Activated CD8-positive, alpha-beta T cell treated with anti-CD3 and anti-CD28 coated beads for 36 hours (primary cell): ENCODE results near the gene SAPCD1. TPM values are rescaled to one million over a fixed set of nuclear protein-coding genes. Genes with fewer than 3 reads are reported as not detected.
A peak's percentile ranks its signal among the peaks of the same experiment; 100 is the strongest.

Experiments used
- ATAC-seq: fragments of 200-7000 bp; cut with Tn5 transposase; one replicate; pipeline ENCODE4 v1.10.0; 2021; ENCODE audit warnings: mild to moderate bottlenecking, moderate library complexity
- CTCF ChIA-PET: fragments of 350-600 bp; sonication (Branson Sonifier 250); formaldehyde crosslinking; loops from one replicate; lab custom pipeline; 2021; ENCODE audit warnings: antibody characterized with exemption; lab: Charles Lee
- POLR2A ChIA-PET: fragments of 350-600 bp; sonication (Branson Sonifier 250); formaldehyde crosslinking; loops from one replicate; lab custom pipeline; 2021; ENCODE audit warnings: antibody characterized with exemption; lab: Charles Lee
- DNase-seq: peaks from one replicate; pipeline ENCODE4 v3.0.0-alpha.2; 2020
- H3K27ac Mint-ChIP-seq: one replicate; pipeline ENCODE4 v1.8.0; 2021; ENCODE audit warnings: mild to moderate bottlenecking, mixed read lengths
- H3K27me3 Mint-ChIP-seq: one replicate; pipeline ENCODE4 v1.8.0; 2021; ENCODE audit warnings: mixed read lengths
- H3K36me3 Mint-ChIP-seq: one replicate; pipeline ENCODE4 v1.8.0; 2021; ENCODE audit warnings: low read depth, mixed read lengths
- H3K4me1 Mint-ChIP-seq: one replicate; pipeline ENCODE4 v1.8.0; 2021; ENCODE audit warnings: low read depth, mixed read lengths
- H3K4me3 Mint-ChIP-seq: one replicate; pipeline ENCODE4 v1.8.0; 2021; ENCODE audit warnings: mild to moderate bottlenecking, moderate library complexity, mixed read lengths
- H3K9me3 Mint-ChIP-seq: one replicate; pipeline ENCODE4 v1.8.0; 2021; ENCODE audit warnings: mixed read lengths
- intact Hi-C: fragments of 100-400 bp; cut with micrococcal nuclease; formaldehyde crosslinking; loops from one replicate; pipeline ENCODE4 v1.10.0; 2022
- total RNA-seq, 2 experiments: library from RNA; stranded (reverse); gene quantifications; one replicate each; pipeline ENCODE4 v1.2.3, GENCODE V29; 2021
- TF ChIP-seq, protein P1 (sequence below): fragments of 200-600 bp; IDR thresholded peaks from one replicate; pipeline ENCODE4 v1.8.0; 2022; ENCODE audit warnings: antibody characterized with exemption, mild to moderate bottlenecking

Gene SAPCD1
- total RNA-seq, 2 experiments from 2014 or later = 13.6 to 18.7 TPM

- DNase-seq (no peak), ATAC-seq (peak; percentile 24)
- ChIA-PET POLR2A (interaction anchor here (0.7 to 3.7 kb wide), 12 partner anchors 10 to 70 kb away, joined by 3 to 24 read pairs (median 4); partner anchors contain the start of genes CLIC1, HSPA1B, LSM2 and MSH5), CTCF (interaction anchor here (1.0 to 3.1 kb wide), 9 partner anchors 9 to 92 kb away, joined by 3 to 28 read pairs (median 6); partner anchors contain the start of genes ABHD16A, DDAH2, LSM2 and LY6G6F)
- Mint-ChIP-seq H3K9me3 (no peaks in the 10 kb centered on the region), H3K4me3 (peak overlapping the region; percentile 92), H3K27ac (peak overlapping the region; percentile 97), H3K36me3 (peaks cover 44% of the 10 kb centered on the region), H3K4me1 (peaks cover 42% of the 10 kb centered on the region), H3K27me3 (no peaks in the 10 kb centered on the region)
- TF ChIP-seq, protein P1, sequence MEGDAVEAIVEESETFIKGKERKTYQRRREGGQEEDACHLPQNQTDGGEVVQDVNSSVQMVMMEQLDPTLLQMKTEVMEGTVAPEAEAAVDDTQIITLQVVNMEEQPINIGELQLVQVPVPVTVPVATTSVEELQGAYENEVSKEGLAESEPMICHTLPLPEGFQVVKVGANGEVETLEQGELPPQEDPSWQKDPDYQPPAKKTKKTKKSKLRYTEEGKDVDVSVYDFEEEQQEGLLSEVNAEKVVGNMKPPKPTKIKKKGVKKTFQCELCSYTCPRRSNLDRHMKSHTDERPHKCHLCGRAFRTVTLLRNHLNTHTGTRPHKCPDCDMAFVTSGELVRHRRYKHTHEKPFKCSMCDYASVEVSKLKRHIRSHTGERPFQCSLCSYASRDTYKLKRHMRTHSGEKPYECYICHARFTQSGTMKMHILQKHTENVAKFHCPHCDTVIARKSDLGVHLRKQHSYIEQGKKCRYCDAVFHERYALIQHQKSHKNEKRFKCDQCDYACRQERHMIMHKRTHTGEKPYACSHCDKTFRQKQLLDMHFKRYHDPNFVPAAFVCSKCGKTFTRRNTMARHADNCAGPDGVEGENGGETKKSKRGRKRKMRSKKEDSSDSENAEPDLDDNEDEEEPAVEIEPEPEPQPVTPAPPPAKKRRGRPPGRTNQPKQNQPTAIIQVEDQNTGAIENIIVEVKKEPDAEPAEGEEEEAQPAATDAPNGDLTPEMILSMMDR = no peak
- intact Hi-C loops = no loop called here
Measured at GRCh38 chr6:31794866-31795615, 32.6 kb downstream of the SAPCD1 start.

DNA sequence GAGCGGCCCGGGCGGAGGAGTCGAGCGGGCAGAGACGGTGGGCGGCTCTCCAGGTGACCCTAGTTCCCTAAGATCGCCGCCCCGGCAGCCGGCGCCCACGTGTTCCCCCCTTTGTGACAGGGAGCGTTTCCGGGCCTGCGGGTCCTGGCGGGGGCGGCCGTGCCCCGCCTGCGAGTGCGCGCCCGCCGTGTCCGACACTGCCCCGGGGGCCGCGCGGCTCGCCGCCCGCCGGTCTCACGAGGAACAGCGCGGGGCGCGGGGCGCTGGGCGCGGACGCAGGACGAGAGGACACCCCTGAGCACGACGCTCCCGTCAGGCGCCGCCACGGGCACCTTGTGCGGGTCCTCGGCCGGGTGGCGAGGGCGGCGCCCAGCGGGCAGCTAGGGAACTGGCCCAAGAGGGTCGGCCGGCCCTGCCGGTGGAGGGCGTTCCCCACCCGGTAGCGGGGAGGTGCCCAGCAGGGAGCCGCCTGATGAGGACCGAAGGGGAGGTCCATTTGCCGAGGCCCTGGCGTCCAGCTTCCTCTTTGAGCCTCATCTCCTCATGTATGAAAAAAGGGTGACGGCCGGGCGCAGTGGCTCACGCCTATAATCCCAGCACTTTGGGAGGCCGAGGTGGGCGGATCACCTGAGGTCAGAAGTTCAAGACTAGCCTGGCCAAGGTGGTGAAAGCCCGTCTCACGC is 33.3 kb downstream of the SAPCD1 start, which contains the start of gene VARS1:
TSS of gene VARS1 (minus strand) at position 137 of the 683 bp plus-strand sequence. CDS start 535 bp downstream, outside the sequence.
- peak within 1 kb of the TSS; percentile 92 for H3K4me3 Mint-ChIP-seq
- no peaks in the 10 kb centered on the region for H3K27me3 Mint-ChIP-seq
- peak; percentile 86 for DNase-seq
- peaks cover 41% of the 10 kb centered on the region for H3K36me3 Mint-ChIP-seq
- peak; percentile 92 for ATAC-seq
- H3K9me3 Mint-ChIP-seq = no peaks in the 10 kb centered on the region
- TF ChIP-seq, protein P1 = peak; percentile 78
- CTCF ChIA-PET = interaction anchor here (0.9 to 3.1 kb wide), 14 partner anchors 10 to 93 kb away, joined by 3 to 28 read pairs (median 5); partner anchors contain the start of genes ABHD16A, DDAH2, HSPA1A and HSPA1L
- intact Hi-C loops = no loop called here
- POLR2A ChIA-PET = interaction anchor here (0.7 to 3.7 kb wide), 13 partner anchors 10 to 208 kb away, joined by 3 to 24 read pairs (median 5); partner anchors contain the start of genes CLIC1, CSNK2B, GPANK1 and HSPA1B
- H3K27ac Mint-ChIP-seq = peak within 1 kb of the TSS; percentile 97
- H3K4me1 Mint-ChIP-seq = peaks cover 39% of the 10 kb centered on the region

DNA sequence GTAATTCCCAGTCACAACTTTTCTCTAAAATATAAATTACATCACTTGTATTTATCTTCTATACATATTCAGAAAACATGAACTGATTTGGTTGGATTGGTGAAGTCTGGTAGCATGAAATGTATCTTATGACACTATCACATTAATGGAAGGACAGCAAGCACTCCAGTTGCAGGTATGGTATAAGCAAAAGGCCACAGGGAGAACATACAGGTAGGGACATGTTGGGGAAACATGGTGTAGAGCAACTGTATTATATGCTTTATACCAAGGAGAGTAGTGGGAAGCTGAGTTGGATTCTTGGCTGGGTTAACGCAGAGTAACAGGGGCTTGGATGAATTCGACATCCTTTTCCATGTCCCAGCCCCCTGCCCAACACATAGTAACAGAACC is 34.5 kb downstream of the SAPCD1 start:
- CTCF ChIA-PET = interaction anchor here (1.1 to 3.1 kb wide), 6 partner anchors 9 to 33 kb away, joined by 3 to 28 read pairs (median 6); partner anchors contain the start of gene LSM2
- H3K36me3 Mint-ChIP-seq = peaks cover 38% of the 10 kb centered on the region
- H3K4me1 Mint-ChIP-seq = peaks cover 38% of the 10 kb centered on the region
- H3K9me3 Mint-ChIP-seq = no peaks in the 10 kb centered on the region
- POLR2A ChIA-PET = interaction anchor here (1.5 to 3.7 kb wide), 3 partner anchors 39 to 132 kb away, joined by 7 to 24 read pairs (median 12); partner anchors contain the start of genes CLIC1, CSNK2B, GPANK1 and MSH5
- ATAC-seq = no peak
- H3K27ac Mint-ChIP-seq = peak overlapping the region; percentile 81
- TF ChIP-seq, protein P1 = no peak
- intact Hi-C loops = no loop called here
- H3K27me3 Mint-ChIP-seq = no peaks in the 10 kb centered on the region
- no peak for DNase-seq
- H3K4me3 Mint-ChIP-seq = no peak overlapping the region

- Mint-ChIP-seq H3K27ac (peak overlapping the region; percentile 81), H3K9me3 (no peaks in the 10 kb centered on the region), H3K4me3 (no peak overlapping the region), H3K36me3 (peaks cover 33% of the 10 kb centered on the region), H3K27me3 (no peaks in the 10 kb centered on the region), H3K4me1 (peaks cover 33% of the 10 kb centered on the region)
- CTCF ChIA-PET = interaction anchor here (2.0 to 3.1 kb wide), 3 partner anchors 9 to 60 kb away, joined by 5 to 28 read pairs (median 9); partner anchors contain the start of gene LSM2
- DNase-seq = peak; percentile 64
- POLR2A ChIA-PET = interaction anchor here (1.4 to 3.7 kb wide), 2 partner anchors 60 to 93 kb away, joined by 4 to 24 read pairs; partner anchors contain the start of genes CLIC1 and MSH5
- intact Hi-C loops = no loop called here
- TF ChIP-seq, protein P1 = no peak
- peak; percentile 21 for ATAC-seq
Measured at GRCh38 chr6:31797588-31797987, 35.1 kb downstream of the SAPCD1 start.
